PFSK-1 (cell line): Measurements from ENCODE around the gene DNAJC10.

ENCODE experiments used
- FOXP2 ChIP-seq: optimal IDR thresholded peaks from 2 replicates; pipeline ENCODE3; 2011; ENCODE audit warnings: borderline replicate concordance, control low read depth, inconsistent platforms; ENCODE audit not compliant: insufficient read depth; ENCODE audit errors: extremely low read length, extremely low read depth
- REST ChIP-seq, 2 experiments: IDR thresholded peaks; 2 replicates each; pipeline versions ENCODE4 v1.6.1 to v1.8.0; 2011 to 2012; ENCODE audit warnings: low read depth in 2 of 2, low read length in 2 of 2, control low read depth in 1 of 2, inconsistent platforms in 1 of 2, mild to moderate bottlenecking in 1 of 2, moderate library complexity in 1 of 2; ENCODE audit not compliant: insufficient read depth in 1 of 2
- TAF1 ChIP-seq: IDR thresholded peaks from 2 replicates; pipeline ENCODE4 v1.6.1; 2012; ENCODE audit warnings: low read length, control low read depth, borderline replicate concordance; ENCODE audit not compliant: insufficient read depth

- TF ChIP-seq REST (IDR thresholded peaks at IDR 0.05; ENCODE audit: insufficient read depth in 1 of 2, low read depth in 2 of 2, low read length in 2 of 2) (no peak), TAF1 (no peak), FOXP2 (no peak)
These were observed 10.4 kb downstream of the DNAJC10 start for GRCh38 chr2:182726473-182726872.
